Testis (tissue), 2 donors: ENCODE measurements around the gene SELENOS.

Source experiments
- CTCF ChIP-seq, 3 experiments: fragments of 450-650 bp in 2 of 3; fragments of 200-600 bp in 1 of 3; sonication (generic) in 1 of 3; IDR thresholded peaks; one replicate each; pipeline ENCODE4 v1.5.1; 2016 to 2019; ENCODE audit warnings: antibody characterized with exemption in 3 of 3, mild to moderate bottlenecking in 2 of 3, moderate library complexity in 1 of 3
- POLR2A ChIP-seq: fragments of 450-650 bp; IDR thresholded peaks from one replicate; pipeline ENCODE4 v1.6.1; 2017; ENCODE audit warnings: antibody characterized with exemption, mild to moderate bottlenecking, moderate library complexity

- no peak for TF ChIP-seq CTCF (IDR thresholded peaks at IDR 0.05)
- no peak for TF ChIP-seq POLR2A
Measured at GRCh38 chr15:101293122-101293521, 15.8 kb upstream of the SELENOS start.
